HuH-7 (cell line): ENCODE results near the gene TYRO3.

Source experiments
- DNase-seq: peaks from one replicate; pipeline ENCODE4 v3.0.0; 2011; ENCODE audit warnings: low spot score

The TYRO3 gene

DNA sequence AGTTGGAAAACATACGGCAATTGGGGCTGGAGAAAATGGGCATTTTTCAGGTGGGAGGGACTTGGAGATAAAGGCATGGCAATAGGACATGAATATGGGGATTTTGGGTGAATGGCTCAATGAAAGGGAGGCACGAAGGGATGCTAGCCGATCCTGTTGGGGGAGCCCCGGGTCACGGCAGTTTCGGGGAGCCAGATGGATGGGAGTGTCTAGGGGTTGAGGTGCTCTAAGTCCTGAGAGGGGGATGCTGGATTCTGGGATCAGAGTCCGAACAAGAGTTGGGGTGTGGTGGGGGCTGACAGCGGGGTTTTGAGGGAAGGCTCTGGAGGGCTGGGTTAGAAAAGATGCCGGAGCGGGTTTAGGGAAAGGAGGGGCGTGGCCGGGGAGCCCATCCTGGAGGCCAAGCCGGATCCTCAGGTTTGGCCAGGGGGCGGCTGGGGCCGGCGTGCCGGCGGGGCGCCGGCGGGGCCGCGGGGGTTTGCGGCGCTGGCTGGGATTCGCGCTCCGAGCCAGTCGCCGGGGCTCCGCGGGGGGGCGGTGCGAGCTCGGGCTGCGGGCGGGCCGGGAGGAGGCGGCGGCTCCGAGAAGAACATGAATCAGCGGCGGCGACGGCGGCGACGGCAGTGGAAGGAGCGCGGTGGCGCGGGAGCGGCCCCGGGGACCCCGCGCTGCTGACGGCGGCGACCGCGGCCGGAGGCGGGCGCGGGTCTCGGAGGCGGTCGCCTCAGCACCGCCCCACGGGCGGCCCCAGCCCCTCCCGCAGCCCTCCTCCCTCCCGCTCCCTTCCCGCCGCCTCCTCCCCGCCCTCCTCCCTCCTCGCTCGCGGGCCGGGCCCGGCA, at the start of gene TYRO3:
TSS of gene TYRO3 (plus strand) at position 813 of the 839 bp plus-strand sequence. CDS start 46 bp downstream, outside the sequence.
- DNase-seq = peak; percentile 58

- DNase-seq = no peak
These were observed 48.3 kb upstream of the TYRO3 start for GRCh38 chr15:41510728-41511127.

DNA sequence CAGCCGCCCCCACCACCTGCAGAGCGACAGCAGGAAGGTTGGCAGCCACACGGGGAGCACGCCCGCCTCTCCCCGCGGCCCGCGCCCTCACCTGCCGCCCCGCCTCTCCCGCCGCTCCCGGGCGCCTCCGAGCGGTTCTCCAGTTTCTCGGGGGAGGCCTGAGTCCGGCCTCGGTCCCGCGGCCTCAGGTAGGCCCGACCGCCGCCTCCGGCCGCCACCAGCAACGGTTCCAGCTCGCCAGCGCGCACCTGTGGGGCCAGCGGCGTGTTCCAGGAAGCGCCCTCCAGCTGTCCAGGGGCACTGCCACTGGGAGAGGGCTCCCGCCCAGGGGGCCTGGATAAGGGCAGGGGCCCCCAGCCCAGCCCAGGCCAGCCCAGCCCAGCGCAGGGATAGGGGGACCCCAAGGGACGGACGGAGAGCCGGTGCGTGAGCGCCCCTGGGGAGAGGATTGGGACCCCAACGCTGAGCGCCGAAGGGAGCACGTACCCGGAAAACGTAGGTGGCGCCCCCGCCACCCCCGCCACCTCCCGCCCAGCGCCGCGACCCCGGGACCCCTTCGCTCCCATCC, 47.6 kb upstream of the TYRO3 start:
- DNase-seq = peak; percentile 35

GRCh38 chr15:41511899-41512369, 47.1 kb upstream of the TYRO3 start:
- DNase-seq = no peak

GRCh38 chr15:41512512-41512939, 46.5 kb upstream of the TYRO3 start:
- DNase-seq = no peak

GRCh38 chr15:41512940-41513505, 46.0 kb upstream of the TYRO3 start:
- no peak for DNase-seq

GRCh38 chr15:41513506-41514227, 45.3 kb upstream of the TYRO3 start, which contains the start of gene LTK:
LTK (minus strand) TSS chr15:41513827; CDS start chr15:41513709, 118 bp downstream.
- DNase-seq = no peak

DNA sequence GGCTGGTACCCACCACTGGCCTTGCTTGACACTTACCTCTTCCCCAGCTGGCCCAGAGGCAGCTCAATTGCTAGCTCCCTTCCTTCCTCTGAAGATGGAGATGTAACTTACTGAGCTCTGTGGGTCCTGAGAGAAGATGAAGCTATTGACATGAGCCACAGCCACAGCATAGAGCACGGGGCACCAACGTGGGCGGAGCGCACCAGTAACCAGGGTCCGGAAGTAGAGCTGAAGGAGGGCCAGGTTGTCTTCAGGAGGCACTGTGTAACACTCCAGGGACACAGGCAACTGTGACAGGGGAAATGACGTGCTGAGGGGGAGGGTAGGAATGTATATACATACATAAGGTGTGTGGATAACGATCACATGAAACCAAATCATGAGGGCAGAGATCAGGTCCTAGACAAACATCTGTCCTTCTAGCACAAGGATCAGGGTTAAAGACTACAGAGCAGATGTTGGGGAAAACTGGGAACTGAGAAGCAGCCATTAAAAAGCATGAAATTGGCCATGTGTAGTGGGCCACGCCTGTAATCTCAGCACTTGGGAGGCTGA, 41.0 kb upstream of the TYRO3 start:
- DNase-seq = no peak

- DNase-seq = no peak
These were observed 38.4 kb upstream of the TYRO3 start for GRCh38 chr15:41520636-41521035.

DNA sequence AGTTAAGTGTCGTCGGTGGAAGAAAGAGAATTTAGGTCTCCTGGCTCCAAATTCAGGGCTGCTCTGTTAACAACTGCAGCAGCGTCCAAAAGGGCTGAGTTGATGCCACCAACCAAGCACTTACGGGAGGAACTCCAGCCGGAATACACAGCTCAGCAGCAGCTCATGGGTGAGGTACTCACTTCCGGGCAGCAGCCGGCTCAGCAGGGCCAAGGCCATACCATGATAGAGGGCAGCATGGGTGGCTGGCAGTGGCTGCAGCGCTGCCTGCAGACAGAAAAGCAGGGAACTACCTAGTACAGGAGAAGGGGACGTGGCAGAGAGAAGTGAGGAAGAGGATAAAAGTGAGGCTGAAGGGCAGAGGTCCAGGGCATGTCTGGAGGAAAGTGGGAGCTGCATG, 37.4 kb upstream of the TYRO3 start:
- no peak for DNase-seq

- no peak for DNase-seq
These were observed 35.9 kb upstream of the TYRO3 start for GRCh38 chr15:41523097-41523496.

GRCh38 chr15:41530363-41530956, 28.6 kb upstream of the TYRO3 start:
- DNase-seq = no peak

DNA sequence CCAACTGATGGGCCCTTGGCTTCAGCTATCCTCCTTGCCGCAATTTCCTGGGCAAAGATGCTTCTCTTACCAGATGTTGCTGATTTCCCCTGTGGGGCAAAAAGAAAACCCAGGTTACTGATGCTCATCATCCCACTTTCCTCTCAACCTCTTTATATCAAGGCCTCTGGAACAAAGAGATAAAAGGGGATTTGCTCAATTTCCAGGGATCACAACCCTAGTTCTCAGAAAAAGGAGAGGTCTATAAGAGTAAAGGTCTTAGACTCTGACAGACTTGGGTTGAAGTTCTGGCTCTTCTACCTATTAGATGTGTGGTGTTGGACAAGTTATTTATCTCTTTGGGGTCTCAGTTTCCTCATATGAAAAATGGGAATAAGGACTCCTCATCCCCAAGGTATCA, 23.5 kb upstream of the TYRO3 start:
- no peak for DNase-seq

DNA sequence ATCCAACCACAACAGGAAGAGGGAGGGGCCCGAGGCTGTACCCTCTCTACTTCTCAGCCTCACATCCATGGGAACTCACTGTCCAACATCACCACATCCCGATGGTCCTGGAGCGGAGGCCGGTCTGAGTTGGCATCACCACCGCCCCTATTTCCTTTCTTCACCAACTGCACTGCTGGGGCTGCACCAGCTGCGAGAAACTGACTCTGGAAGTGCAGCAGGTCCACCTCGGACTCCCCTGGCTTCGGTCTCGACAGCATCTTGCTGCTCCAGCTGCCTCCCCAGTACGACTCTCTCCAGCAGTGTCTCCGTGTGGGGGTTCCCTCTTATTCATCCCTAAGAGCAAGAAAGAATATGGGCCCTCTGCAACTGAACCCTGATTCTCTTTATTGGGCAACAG, 22.1 kb upstream of the TYRO3 start:
- DNase-seq = no peak

GRCh38 chr15:41543521-41543870, 15.5 kb upstream of the TYRO3 start:
- no peak for DNase-seq

GRCh38 chr15:41544650-41545015, 14.4 kb upstream of the TYRO3 start:
- no peak for DNase-seq

GRCh38 chr15:41545218-41545617, 13.8 kb upstream of the TYRO3 start:
- no peak for DNase-seq

DNA sequence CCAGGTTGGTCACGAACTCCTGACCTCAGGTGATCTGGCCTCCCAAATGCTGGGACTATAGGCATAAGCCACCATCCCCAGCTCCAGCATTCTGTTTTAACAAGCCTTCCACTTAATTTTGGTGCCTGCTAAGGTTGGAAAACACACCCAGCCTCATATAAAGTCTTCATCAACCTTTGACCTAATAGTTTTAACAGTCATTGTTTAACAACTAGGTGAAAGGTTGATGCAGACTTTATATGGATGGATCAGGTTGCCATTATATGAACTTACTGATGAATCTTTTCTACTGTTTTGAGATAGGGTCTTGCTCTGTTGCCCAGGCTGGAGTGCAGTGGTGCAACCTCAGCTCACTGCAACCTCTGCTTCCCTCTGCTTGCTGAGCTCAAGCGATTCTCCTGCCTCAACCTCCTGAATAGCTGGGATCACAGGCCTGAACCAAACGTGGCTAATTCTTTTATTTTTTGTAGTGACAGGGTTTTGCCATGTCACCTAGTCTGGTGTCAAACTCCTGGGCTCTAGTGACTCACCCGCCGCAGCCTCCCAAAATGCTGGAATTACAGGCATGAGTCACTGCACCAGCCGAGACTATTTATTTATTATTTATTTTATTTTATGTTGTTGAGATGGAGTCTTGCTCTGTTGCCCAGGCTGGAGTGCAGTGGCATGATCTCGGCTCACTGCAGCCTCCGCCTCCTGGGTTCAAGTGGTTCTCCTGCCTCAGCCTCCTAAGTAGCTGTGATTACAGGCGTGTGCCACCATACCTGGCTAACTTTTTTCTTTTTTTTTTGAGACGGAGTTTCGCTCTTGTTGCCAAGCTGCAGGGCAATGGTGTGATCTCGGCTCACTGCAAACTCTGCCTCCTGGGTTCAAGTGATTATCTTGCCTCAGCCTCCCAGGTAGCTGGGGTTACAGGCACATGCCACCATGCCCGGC, 11.9 kb upstream of the TYRO3 start:
- DNase-seq = no peak

DNA sequence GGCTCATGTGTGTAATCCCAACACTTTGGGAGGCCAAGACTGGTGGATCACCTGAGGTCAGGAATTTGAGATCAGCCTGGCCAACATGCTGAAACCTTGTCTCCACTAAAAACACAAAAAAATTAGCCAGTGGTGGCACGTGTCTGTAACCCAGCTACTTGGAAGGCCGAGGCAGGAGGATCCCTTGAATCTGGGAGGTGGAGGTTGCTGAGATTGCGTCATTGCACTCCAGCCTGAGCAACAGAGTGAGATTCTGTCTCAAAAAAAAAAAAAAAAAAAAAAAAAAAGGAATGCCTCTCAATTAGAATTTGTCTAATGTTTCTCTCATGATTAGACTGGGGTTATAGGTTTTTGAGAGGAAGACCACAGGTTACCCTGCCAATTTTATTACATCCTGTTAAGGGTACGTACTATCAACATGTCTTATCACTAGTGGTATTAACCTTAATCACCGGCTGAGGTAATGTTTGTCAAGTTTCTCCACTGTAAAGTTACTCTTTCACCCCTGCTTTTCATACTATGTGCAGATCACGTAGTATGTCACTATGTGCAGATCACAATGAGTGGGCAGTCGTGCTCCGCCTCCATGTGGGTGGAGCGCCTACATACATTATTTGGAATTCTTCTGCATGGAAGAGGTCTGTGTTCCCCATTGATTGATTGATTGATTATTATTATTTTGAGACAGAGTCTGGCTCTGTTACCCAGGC, 8.8 kb upstream of the TYRO3 start:
- no peak for DNase-seq

- no peak for DNase-seq
These were observed 5.3 kb upstream of the TYRO3 start for GRCh38 chr15:41553731-41554130.
